C4-2B (cell line): ENCODE results near the gene ATP5PO.

Source experiments
- H3K27ac ChIP-seq: fragments of 450-650 bp; 2 replicates; pipeline ENCODE4 v1.5.1; 2017
- CTCF ChIP-seq: fragments of 450-650 bp; conservative IDR thresholded peaks from 2 replicates; pipeline ENCODE4 v1.5.1; 2017; ENCODE audit warnings: mild to moderate bottlenecking
- ZFX ChIP-seq: fragments of 450-650 bp; IDR thresholded peaks from 2 replicates; pipeline ENCODE4 v1.6.1; 2017

ATP5PO gene

GRCh38 chr21:33924079-33924765 lies 8.6 kb upstream of the ATP5PO start:
- H3K27ac ChIP-seq: 0 out of 2 replicates have a peak overlapping the region, but pooled peaks have one; percentile 15
- TF ChIP-seq CTCF (peak; percentile 90), ZFX (no peak)

DNA sequence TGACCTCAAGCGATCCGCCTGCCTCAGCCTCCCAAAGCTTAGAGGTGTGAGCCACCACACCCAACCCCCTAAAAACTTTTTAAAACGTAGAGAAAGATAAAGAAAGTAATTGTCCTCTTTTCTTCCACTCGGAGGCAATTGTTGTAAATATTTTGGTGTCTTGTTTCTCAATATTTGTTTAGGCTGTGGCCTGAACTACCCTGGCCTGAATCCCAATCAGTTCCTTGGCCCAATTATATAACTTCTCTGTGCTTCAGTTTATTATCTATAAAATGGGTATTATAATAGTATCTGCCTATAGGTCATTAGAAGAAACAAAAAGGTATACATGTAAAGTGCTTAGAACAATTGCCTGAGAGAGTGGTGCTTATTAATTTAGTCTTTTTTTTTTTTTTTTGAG lies 1.8 kb upstream of the ATP5PO start:
- H3K27ac ChIP-seq: no peak overlapping the region
- no peak for TF ChIP-seq CTCF

GRCh38 chr21:33916200-33916567 lies 580 bp upstream of the ATP5PO start:
- TF ChIP-seq ZFX: no peak
- no peak for TF ChIP-seq CTCF
- peak overlapping the region; percentile 96; the same call in 1 of the 2 replicates for H3K27ac ChIP-seq

- TF ChIP-seq ZFX: no peak
- no peak for TF ChIP-seq CTCF
- H3K27ac ChIP-seq: no peak overlapping the region
Observed at GRCh38 chr21:33914188-33914587, 1.4 kb downstream of the ATP5PO start.

GRCh38 chr21:33909756-33910155 lies 5.8 kb downstream of the ATP5PO start:
- TF ChIP-seq ZFX (no peak), CTCF (no peak)
- no peak overlapping the region for H3K27ac ChIP-seq

- no peak overlapping the region for H3K27ac ChIP-seq
- no peak for TF ChIP-seq CTCF
- TF ChIP-seq ZFX: no peak
Observed at GRCh38 chr21:33908760-33909159, 6.8 kb downstream of the ATP5PO start.

- no peak overlapping the region for H3K27ac ChIP-seq
- TF ChIP-seq CTCF (no peak), ZFX (no peak)
Observed at GRCh38 chr21:33904041-33904440, 11.6 kb downstream of the ATP5PO start.
